Smooth muscle cell (in vitro differentiated cells): ENCODE measurements around the gene C1D. TPM values are rescaled to one million over a fixed set of nuclear protein-coding genes. Genes with fewer than 3 reads are reported as not detected.
A peak's percentile ranks its signal among the peaks of the same experiment; 100 is the strongest.

Source experiments
- DNase-seq: peaks from one replicate; lab custom pipeline; 2025; ENCODE audit not compliant: unreplicated experiment; lab: John Stamatoyannopoulos, UW
- H2AFZ ChIP-seq: fragments of 200-600 bp; sonication (generic); 2 replicates; pipeline ENCODE4 v1.6.0; 2016; ENCODE audit warnings: antibody characterized with exemption, low read depth, mild to moderate bottlenecking
- H3F3A ChIP-seq: fragments of 200-600 bp; sonication (generic); 2 replicates; pipeline ENCODE4 v1.6.0; 2017; ENCODE audit warnings: antibody characterized with exemption, low read depth
- H3K27ac ChIP-seq: fragments of 200-600 bp; sonication (generic); 2 replicates; pipeline ENCODE4 v1.5.1; 2016; ENCODE audit warnings: low read depth, mild to moderate bottlenecking
- H3K27me3 ChIP-seq: fragments of 200-600 bp; sonication (generic); 2 replicates; pipeline ENCODE4 v1.6.1; 2016; ENCODE audit warnings: low read depth, mild to moderate bottlenecking
- H3K36me3 ChIP-seq: fragments of 200-600 bp; sonication (generic); 2 replicates; pipeline ENCODE4 v1.5.1; 2016; ENCODE audit warnings: low read depth
- H3K4me1 ChIP-seq: fragments of 200-600 bp; sonication (generic); 2 replicates; pipeline ENCODE4 v1.5.1; 2016; ENCODE audit warnings: low read depth
- H3K4me2 ChIP-seq: fragments of 200-600 bp; sonication (generic); 2 replicates; pipeline ENCODE4 v1.6.0; 2016; ENCODE audit warnings: mild to moderate bottlenecking
- H3K4me3 ChIP-seq: fragments of 200-600 bp; sonication (generic); 2 replicates; pipeline ENCODE4 v1.5.1; 2016; ENCODE audit warnings: mild to moderate bottlenecking
- H3K79me2 ChIP-seq: fragments of 200-600 bp; sonication (generic); 2 replicates; pipeline ENCODE4 v1.6.0; 2016; ENCODE audit warnings: low read depth, mild to moderate bottlenecking
- H3K9ac ChIP-seq: fragments of 200-600 bp; sonication (generic); 2 replicates; pipeline ENCODE4 v1.6.0; 2016; ENCODE audit warnings: low read depth
- H3K9me3 ChIP-seq: fragments of 200-600 bp; sonication (generic); replicated peaks from 2 replicates; pipeline ENCODE4 v1.5.1; 2016; ENCODE audit warnings: low read depth
- H4K20me1 ChIP-seq: fragments of 200-600 bp; sonication (generic); 2 replicates; pipeline ENCODE4 v1.6.0; 2016; ENCODE audit warnings: low read depth
- whole genome bisulfite sequencing: methylation state at CpG from one replicate; pipeline ENCODE4 v1.1.7; 2016; ENCODE audit warnings: low lambda C conversion rate; 5-methylcytosine and 5-hydroxymethylcytosine counted together
- polyA plus RNA-seq: library from polyadenylated mRNA; unstranded; fragments of >200 nt; fragmentation: Nextera tagmentation; extraction: Ambion mirVana; gene quantifications from 2 replicates; pipeline ENCODE4 v1.2.1, GENCODE V29; 2016
- total RNA-seq: library from RNA; depleted of rRNA; stranded (reverse); fragments of >200 nt; gene quantifications from 2 replicates; pipeline ENCODE4 v1.2.3, GENCODE V29; 2014
- TF ChIP-seq, protein P1 (sequence below): fragments of 200-600 bp; sonication (generic); IDR thresholded peaks from 2 replicates; pipeline ENCODE4 v1.5.1; 2017; ENCODE audit warnings: borderline replicate concordance, mild to moderate bottlenecking, antibody characterized with exemption; ENCODE audit not compliant: insufficient read depth, poor library complexity, severe bottlenecking

Gene C1D
- total and polyA plus RNA-seq, 2 experiments from 2014 or later, result 25.8 to 53.8 TPM

DNA sequence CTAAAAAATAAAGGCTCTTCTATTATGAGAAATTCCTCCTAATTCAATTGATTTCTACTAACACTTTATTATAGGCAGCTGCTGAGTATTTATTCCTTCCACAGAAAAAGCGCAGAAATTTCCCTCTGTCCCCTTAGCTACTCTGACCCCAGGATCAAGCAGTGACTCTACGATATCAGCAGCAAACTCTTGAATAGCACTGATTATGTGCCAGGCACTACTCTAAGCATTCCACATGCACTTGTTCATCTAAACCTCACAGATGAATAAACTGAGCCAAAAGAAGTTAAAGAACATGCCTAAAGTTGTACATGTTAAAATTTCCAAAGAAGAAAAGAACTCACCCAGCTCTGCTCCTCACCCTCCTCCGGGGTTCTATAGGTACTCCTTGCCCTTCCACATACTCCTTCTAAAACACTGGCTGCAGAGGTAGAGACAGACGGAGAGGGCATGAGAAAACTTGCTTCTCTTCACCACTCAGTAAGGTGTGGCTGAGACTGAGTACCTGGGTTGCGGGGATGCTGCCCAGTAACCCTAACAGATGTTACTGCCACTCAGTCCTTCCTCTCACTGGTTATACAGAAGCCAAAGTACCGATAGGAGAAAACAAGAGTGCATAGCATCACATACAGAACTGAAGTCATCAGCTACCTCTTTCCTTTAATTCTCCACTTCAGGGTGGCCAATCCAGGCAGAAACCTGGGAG is 9.9 kb downstream of the C1D start:
- no peak for DNase-seq
- 95% methylated on average over 6 of the region's 6 CpGs for WGBS
- H4K20me1 ChIP-seq, result peaks cover 97% of the 10 kb centered on the region

DNA sequence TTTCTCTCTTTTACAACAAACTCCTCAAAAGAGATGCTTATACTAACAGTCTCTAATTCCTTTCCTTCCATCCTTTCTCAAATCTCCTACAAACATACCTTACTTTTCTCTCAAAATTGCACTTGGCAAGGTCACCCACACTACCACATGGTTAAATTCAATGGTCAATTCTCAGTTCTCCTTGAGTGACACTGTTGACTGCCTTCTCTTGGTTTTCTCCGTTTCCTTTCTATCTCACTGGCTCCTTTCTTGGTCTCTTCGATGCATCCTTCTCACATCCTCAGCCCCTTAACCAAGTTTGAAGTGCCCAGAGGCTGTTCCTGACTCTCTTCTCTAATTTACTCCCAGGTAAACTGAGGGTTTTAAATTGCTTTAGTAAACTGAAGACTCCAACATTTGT is 12.5 kb downstream of the C1D start:
- H3K27me3 ChIP-seq, result no peaks in the 10 kb centered on the region
- H2AFZ ChIP-seq, result no peak overlapping the region
- H3K27ac ChIP-seq, result no peak overlapping the region
- TF ChIP-seq, protein P1, sequence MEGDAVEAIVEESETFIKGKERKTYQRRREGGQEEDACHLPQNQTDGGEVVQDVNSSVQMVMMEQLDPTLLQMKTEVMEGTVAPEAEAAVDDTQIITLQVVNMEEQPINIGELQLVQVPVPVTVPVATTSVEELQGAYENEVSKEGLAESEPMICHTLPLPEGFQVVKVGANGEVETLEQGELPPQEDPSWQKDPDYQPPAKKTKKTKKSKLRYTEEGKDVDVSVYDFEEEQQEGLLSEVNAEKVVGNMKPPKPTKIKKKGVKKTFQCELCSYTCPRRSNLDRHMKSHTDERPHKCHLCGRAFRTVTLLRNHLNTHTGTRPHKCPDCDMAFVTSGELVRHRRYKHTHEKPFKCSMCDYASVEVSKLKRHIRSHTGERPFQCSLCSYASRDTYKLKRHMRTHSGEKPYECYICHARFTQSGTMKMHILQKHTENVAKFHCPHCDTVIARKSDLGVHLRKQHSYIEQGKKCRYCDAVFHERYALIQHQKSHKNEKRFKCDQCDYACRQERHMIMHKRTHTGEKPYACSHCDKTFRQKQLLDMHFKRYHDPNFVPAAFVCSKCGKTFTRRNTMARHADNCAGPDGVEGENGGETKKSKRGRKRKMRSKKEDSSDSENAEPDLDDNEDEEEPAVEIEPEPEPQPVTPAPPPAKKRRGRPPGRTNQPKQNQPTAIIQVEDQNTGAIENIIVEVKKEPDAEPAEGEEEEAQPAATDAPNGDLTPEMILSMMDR, result no peak
- H4K20me1 ChIP-seq, result peaks cover 87% of the 10 kb centered on the region
- no peak overlapping the region for H3K4me3 ChIP-seq
- WGBS, result 87% methylated on average over 2 of the region's 2 CpGs
- no peak for DNase-seq
- H3K4me2 ChIP-seq, result no peak overlapping the region
- no peak overlapping the region for H3K9ac ChIP-seq
- H3K36me3 ChIP-seq, result peaks cover 2% of the 10 kb centered on the region
- peaks cover 79% of the 10 kb centered on the region for H3K79me2 ChIP-seq
- H3K4me1 ChIP-seq, result no peaks in the 10 kb centered on the region
- H3F3A ChIP-seq, result no peaks in the 10 kb centered on the region
- no peaks in the 10 kb centered on the region for H3K9me3 ChIP-seq

More for the DNA sequence above, 9.9 kb downstream of the C1D start:
- H3K27ac ChIP-seq, result no peak overlapping the region
- no peak overlapping the region for H3K9ac ChIP-seq
- no peak overlapping the region for H2AFZ ChIP-seq
- H3K4me3 ChIP-seq, result no peak overlapping the region
- no peaks in the 10 kb centered on the region for H3F3A ChIP-seq
- no peaks in the 10 kb centered on the region for H3K9me3 ChIP-seq
- no peaks in the 10 kb centered on the region for H3K36me3 ChIP-seq
- H3K4me1 ChIP-seq, result no peaks in the 10 kb centered on the region
- peaks cover 98% of the 10 kb centered on the region for H3K79me2 ChIP-seq
- H3K4me2 ChIP-seq, result no peak overlapping the region
- no peaks in the 10 kb centered on the region for H3K27me3 ChIP-seq
- TF ChIP-seq, protein P1, result no peak

DNA sequence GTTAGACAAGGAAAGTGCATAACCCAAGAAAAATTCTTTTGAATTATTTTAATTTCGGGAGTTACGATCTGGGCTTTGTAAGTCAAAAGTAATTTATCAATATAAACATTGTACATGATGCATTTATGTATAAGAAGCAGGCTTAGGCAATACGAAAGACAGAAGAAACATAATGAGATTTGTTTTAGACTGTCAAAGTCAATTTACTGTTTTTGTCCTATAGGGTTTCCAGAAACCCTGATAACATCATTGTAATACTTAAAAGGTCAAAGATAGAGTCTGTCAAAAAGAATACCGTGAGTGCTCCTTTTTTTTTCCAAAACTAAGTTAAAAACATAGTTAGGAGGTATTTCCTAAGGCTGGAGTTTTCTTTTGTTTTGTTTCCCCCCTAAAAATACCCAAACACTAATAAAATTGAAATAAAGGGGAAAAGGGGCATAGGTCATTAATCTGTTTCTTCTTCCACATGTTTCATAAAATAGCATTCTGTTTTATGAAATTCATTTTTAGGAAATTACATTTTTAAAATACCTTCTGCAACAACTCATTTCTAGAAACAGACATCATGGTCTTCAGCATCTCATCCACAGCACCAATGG is 16.1 kb downstream of the C1D start:
- Histone ChIP-seq H3K79me2 (peaks cover 43% of the 10 kb centered on the region), H4K20me1 (peaks cover 51% of the 10 kb centered on the region), H3K9ac (no peak overlapping the region), H3K36me3 (peaks cover 3% of the 10 kb centered on the region), H3F3A (peaks cover 1% of the 10 kb centered on the region), H3K4me2 (no peak overlapping the region), H3K4me3 (no peak overlapping the region), H2AFZ (no peak overlapping the region), H3K4me1 (no peaks in the 10 kb centered on the region), H3K27me3 (no peaks in the 10 kb centered on the region), H3K27ac (peak overlapping the region; percentile 89), H3K9me3 (no peaks in the 10 kb centered on the region)
- 85% methylated on average over 4 of the region's 4 CpGs for WGBS
- TF ChIP-seq, protein P1, result no peak
- DNase-seq, result no peak

DNA sequence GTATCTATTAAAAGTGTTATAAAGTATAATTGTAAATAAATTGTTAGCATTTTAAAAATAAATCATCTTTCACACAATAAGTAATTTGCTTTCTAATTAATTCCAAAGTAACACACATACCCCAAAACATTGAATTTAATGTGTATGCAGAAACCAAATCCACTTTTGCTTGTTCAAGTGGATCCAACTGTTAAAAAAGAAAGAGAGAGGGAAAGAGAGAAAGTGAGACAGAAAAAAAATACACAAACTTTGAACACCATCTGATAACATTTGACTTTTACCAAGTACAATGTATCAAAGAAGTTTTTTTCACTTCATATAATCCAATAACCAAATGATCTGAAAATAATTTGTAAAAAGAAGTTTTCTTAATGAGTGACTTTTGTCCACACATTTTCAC is 16.6 kb downstream of the C1D start:
- TF ChIP-seq, protein P1, result no peak
- H3K4me3 ChIP-seq, result no peak overlapping the region
- H3F3A ChIP-seq, result peaks cover 6% of the 10 kb centered on the region
- no peak for DNase-seq
- H3K4me1 ChIP-seq, result no peaks in the 10 kb centered on the region
- H3K36me3 ChIP-seq, result peaks cover 3% of the 10 kb centered on the region
- H2AFZ ChIP-seq, result no peak overlapping the region
- H3K9ac ChIP-seq, result no peak overlapping the region
- H3K27ac ChIP-seq, result peak overlapping the region; percentile 89
- no peak overlapping the region for H3K4me2 ChIP-seq
- H3K79me2 ChIP-seq, result peaks cover 38% of the 10 kb centered on the region
- peaks cover 46% of the 10 kb centered on the region for H4K20me1 ChIP-seq
- no peaks in the 10 kb centered on the region for H3K9me3 ChIP-seq
- no peaks in the 10 kb centered on the region for H3K27me3 ChIP-seq
